ENCODE results near the gene PTGER2.

PTGER2 gene

GRCh38 chr14:52310541-52310940, 3.6 kb upstream of the PTGER2 start:
- in situ Hi-C loops (cut with HindIII; ENCODE audit: low sequenced_read_pairs), result no loop called here
- TF ChIP-seq, protein P1, sequence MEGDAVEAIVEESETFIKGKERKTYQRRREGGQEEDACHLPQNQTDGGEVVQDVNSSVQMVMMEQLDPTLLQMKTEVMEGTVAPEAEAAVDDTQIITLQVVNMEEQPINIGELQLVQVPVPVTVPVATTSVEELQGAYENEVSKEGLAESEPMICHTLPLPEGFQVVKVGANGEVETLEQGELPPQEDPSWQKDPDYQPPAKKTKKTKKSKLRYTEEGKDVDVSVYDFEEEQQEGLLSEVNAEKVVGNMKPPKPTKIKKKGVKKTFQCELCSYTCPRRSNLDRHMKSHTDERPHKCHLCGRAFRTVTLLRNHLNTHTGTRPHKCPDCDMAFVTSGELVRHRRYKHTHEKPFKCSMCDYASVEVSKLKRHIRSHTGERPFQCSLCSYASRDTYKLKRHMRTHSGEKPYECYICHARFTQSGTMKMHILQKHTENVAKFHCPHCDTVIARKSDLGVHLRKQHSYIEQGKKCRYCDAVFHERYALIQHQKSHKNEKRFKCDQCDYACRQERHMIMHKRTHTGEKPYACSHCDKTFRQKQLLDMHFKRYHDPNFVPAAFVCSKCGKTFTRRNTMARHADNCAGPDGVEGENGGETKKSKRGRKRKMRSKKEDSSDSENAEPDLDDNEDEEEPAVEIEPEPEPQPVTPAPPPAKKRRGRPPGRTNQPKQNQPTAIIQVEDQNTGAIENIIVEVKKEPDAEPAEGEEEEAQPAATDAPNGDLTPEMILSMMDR (IDR thresholded peaks at IDR 0.05; ENCODE audit: low read depth, low read length), result no peak
- no peak for DNase-seq (ENCODE audit: low read depth, low spot score)
- no peak overlapping the region for H3K4me3 ChIP-seq (ENCODE audit: low read depth, low read length)

- TF ChIP-seq, protein P1 (IDR thresholded peaks at IDR 0.05; ENCODE audit: low read depth, low read length), result no peak
- H3K4me3 ChIP-seq (ENCODE audit: low read depth, low read length), result peak overlapping the region; percentile 80
- no peak for DNase-seq (ENCODE audit: low read depth, low spot score)
- in situ Hi-C loops (cut with HindIII; ENCODE audit: low sequenced_read_pairs), result no loop called here
Measured at GRCh38 chr14:52312931-52313355, 1.2 kb upstream of the PTGER2 start.

DNA sequence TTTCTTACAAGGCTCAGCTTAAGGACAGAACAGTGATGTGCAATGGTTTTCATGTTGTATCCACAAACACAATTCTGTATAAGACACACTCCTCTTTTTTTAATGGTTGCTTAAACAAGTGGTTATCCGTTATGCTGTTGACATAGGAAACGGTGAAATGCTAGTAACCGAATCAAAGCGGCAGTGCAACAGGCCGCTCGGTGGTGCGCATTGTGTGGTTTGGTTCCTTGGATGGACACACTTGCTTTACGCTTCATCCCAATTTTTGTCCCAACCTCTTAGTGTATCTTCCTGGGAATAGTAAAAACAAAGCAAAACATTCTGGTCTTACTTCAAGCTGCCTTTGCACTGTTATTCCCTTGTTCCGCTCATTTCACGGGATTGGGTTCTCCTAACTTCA, 650 bp upstream of the PTGER2 start:
- in situ Hi-C loops (cut with HindIII; ENCODE audit: low sequenced_read_pairs), result no loop called here
- H3K4me3 ChIP-seq (ENCODE audit: low read depth, low read length), result peak overlapping the region; percentile 80
- TF ChIP-seq, protein P1 (IDR thresholded peaks at IDR 0.05; ENCODE audit: low read depth, low read length), result no peak
- DNase-seq (ENCODE audit: low read depth, low spot score), result no peak

- TF ChIP-seq, protein P1 (IDR thresholded peaks at IDR 0.05; ENCODE audit: low read depth, low read length), result no peak
- in situ Hi-C loops (cut with HindIII; ENCODE audit: low sequenced_read_pairs), result no loop called here
- H3K4me3 ChIP-seq (ENCODE audit: low read depth, low read length), result peak overlapping the region; percentile 80
- DNase-seq (ENCODE audit: low read depth, low spot score), result peak; percentile 40
Measured at GRCh38 chr14:52314595-52315354, 663 bp downstream of the PTGER2 start.

- DNase-seq (ENCODE audit: low read depth, low spot score), result no peak
- in situ Hi-C loops (cut with HindIII; ENCODE audit: low sequenced_read_pairs), result no loop called here
- H3K4me3 ChIP-seq (ENCODE audit: low read depth, low read length), result peak overlapping the region; percentile 80
- TF ChIP-seq, protein P1 (IDR thresholded peaks at IDR 0.05; ENCODE audit: low read depth, low read length), result no peak
Measured at GRCh38 chr14:52315355-52315718, 1.2 kb downstream of the PTGER2 start.

DNA sequence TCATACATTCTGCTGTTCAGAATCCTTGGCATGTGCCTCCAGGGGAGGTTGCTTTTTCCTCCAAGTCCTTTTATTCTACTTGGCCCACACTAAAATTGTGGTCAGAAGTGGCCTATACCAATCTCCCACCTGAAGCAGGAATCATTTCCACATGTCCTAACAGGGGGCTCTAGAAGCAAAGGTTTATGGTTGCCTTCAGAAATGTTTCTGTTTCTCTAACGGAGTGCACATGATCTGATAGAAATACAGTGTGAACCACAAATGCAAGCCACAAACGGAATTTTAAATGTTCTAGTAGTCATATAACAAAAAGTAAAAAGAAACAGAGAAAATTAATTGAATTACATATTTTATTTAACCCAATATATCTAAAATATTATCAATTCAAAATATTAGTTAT, 4.0 kb downstream of the PTGER2 start:
- H3K4me3 ChIP-seq (ENCODE audit: low read depth, low read length), result peak overlapping the region; percentile 80
- TF ChIP-seq, protein P1 (IDR thresholded peaks at IDR 0.05; ENCODE audit: low read depth, low read length), result no peak

More for the DNA sequence above, 4.0 kb downstream of the PTGER2 start:
- in situ Hi-C loops (cut with HindIII; ENCODE audit: low sequenced_read_pairs), result no loop called here
- DNase-seq (ENCODE audit: low read depth, low spot score), result no peak
